Measurements from ENCODE around the gene FBN2. TPM values are rescaled to one million over a fixed set of nuclear protein-coding genes. Genes with fewer than 3 reads are reported as not detected.

FBN2 gene
- total RNA-seq, 6 experiments from 2014 or later, result 0.06 to 0.98 (median 0.45) TPM

GRCh38 chr5:128432913-128433440 is 105.1 kb downstream of the FBN2 start:
- Histone ChIP-seq H3K4me1 (no peaks in the 10 kb centered on the region), H3K27me3 (no peaks in the 10 kb centered on the region), H3K9me3 (no peaks in the 10 kb centered on the region), H3K4me3 (no peak overlapping the region), H3K36me3 (no peaks in the 10 kb centered on the region), H3K27ac (no peak overlapping the region)
- ATAC-seq (no peak), DNase-seq (no peak)
- WGBS (ENCODE audit: insufficient coverage, low coverage, low lambda C conversion rate, missing lambda C conversion rate), result 41% methylated on average over 2 of the region's 2 CpGs
- TF ChIP-seq, protein P1, sequence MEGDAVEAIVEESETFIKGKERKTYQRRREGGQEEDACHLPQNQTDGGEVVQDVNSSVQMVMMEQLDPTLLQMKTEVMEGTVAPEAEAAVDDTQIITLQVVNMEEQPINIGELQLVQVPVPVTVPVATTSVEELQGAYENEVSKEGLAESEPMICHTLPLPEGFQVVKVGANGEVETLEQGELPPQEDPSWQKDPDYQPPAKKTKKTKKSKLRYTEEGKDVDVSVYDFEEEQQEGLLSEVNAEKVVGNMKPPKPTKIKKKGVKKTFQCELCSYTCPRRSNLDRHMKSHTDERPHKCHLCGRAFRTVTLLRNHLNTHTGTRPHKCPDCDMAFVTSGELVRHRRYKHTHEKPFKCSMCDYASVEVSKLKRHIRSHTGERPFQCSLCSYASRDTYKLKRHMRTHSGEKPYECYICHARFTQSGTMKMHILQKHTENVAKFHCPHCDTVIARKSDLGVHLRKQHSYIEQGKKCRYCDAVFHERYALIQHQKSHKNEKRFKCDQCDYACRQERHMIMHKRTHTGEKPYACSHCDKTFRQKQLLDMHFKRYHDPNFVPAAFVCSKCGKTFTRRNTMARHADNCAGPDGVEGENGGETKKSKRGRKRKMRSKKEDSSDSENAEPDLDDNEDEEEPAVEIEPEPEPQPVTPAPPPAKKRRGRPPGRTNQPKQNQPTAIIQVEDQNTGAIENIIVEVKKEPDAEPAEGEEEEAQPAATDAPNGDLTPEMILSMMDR (IDR thresholded peaks at IDR 0.05), result no peak
- TF ChIP-seq POLR2A (IDR thresholded peaks at IDR 0.05), result no peak
- intact Hi-C loops (cut with DNase I), result no loop called here

- intact Hi-C loops (cut with DNase I), result no loop called here
- TF ChIP-seq, protein P1 (IDR thresholded peaks at IDR 0.05), result no peak
- no peak for TF ChIP-seq POLR2A (IDR thresholded peaks at IDR 0.05)
- no peak for DNase-seq
- H3K4me1 ChIP-seq, result no peaks in the 10 kb centered on the region
- no peak overlapping the region for H3K4me3 ChIP-seq
- no peaks in the 10 kb centered on the region for H3K36me3 ChIP-seq
- H3K27me3 ChIP-seq, result no peaks in the 10 kb centered on the region
- no peak for ATAC-seq
- H3K9me3 ChIP-seq, result no peaks in the 10 kb centered on the region
- H3K27ac ChIP-seq, result no peak overlapping the region
- 77% methylated on average over 1 of the region's 1 CpG for WGBS (ENCODE audit: insufficient coverage, low coverage, low lambda C conversion rate, missing lambda C conversion rate)
Measured at GRCh38 chr5:128427921-128428320, 110.1 kb downstream of the FBN2 start.

DNA sequence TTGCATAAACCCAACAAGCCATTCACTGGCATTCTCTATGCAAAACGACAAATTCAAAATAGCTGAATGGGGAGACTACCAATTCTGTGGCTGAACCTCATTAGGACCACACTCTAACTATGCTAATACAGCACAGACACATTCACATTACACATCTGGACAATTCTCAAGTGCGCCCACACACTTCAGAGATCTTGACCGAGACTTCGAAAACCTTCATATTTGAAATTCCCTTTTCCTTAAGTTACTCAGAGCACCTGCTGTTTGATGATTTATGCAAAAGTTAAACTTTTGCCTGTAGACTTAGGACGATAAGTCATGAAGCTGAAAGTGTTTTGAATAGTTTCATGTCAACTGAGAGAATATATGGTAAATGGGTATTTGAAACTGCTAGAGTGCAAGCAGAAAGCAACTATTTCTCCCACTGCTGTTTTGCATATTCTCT is 111.9 kb downstream of the FBN2 start:
- 58% methylated on average over 5 of the region's 5 CpGs for WGBS (ENCODE audit: insufficient coverage, low coverage, low lambda C conversion rate, missing lambda C conversion rate)
- Histone ChIP-seq H3K4me3 (no peak overlapping the region), H3K9me3 (no peaks in the 10 kb centered on the region), H3K27ac (no peak overlapping the region), H3K4me1 (no peaks in the 10 kb centered on the region), H3K27me3 (no peaks in the 10 kb centered on the region), H3K36me3 (no peaks in the 10 kb centered on the region)
- DNase-seq, result no peak
- TF ChIP-seq POLR2A (IDR thresholded peaks at IDR 0.05), result no peak
- TF ChIP-seq, protein P1 (IDR thresholded peaks at IDR 0.05), result no peak
- intact Hi-C loops (cut with DNase I), result no loop called here
- no peak for ATAC-seq

DNA sequence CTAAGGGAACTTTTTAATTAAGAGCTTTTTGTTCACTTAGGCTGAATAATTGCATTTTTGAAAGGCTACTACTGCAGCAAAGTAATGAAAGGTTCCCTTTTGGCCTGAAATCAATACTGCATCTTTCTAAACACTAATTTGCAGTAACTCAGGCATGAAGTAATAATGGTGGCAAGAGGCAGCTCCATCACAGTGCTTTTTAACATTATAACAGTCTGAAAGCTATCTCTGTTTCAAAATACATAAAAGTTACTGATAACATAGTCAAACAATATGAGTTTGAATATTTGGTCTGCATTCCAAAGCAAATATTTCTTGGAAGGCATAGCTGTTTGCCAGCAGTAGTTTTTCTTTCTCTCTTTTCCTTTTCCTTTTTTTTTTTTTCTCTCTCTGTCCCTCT is 113.4 kb downstream of the FBN2 start:
- Histone ChIP-seq H3K9me3 (no peaks in the 10 kb centered on the region), H3K27me3 (no peaks in the 10 kb centered on the region), H3K27ac (no peak overlapping the region), H3K4me3 (no peak overlapping the region), H3K36me3 (no peaks in the 10 kb centered on the region), H3K4me1 (no peaks in the 10 kb centered on the region)
- DNase-seq (no peak), ATAC-seq (no peak)
- intact Hi-C loops (cut with DNase I), result no loop called here
- TF ChIP-seq, protein P1 (IDR thresholded peaks at IDR 0.05), result no peak
- TF ChIP-seq POLR2A (IDR thresholded peaks at IDR 0.05), result no peak

DNA sequence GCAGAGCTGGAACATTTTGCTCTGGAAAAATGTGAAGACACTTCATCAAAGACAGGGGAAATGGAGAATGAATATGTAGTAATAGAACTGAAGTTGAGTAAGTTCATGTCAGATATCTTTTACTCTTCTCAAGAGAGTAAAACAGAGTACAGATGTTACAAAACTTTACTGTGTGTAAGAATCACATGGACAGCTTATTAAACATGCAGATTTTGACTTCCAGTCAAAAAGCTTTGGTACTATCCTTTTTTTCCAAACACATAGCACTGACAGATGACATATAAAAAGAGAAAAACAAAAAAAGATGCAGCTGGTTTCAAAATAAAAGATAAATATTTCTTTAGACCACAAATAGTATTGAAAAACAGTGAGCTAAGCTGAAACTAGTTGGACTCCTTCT is 115.4 kb downstream of the FBN2 start:
- Histone ChIP-seq H3K27me3 (no peaks in the 10 kb centered on the region), H3K4me3 (no peak overlapping the region), H3K4me1 (no peaks in the 10 kb centered on the region), H3K9me3 (no peaks in the 10 kb centered on the region), H3K36me3 (no peaks in the 10 kb centered on the region), H3K27ac (no peak overlapping the region)
- intact Hi-C loops (cut with DNase I), result no loop called here
- TF ChIP-seq, protein P1 (IDR thresholded peaks at IDR 0.05), result no peak
- no peak for TF ChIP-seq POLR2A (IDR thresholded peaks at IDR 0.05)
- no peak for ATAC-seq
- DNase-seq, result no peak
